GM18873 (cell line): ENCODE results near the gene PUS1.
A peak's percentile ranks its signal among the peaks of the same experiment; 100 is the strongest.
"Not testable (repeated sequence)": the region's sequence is repeated elsewhere in the genome, so short reads cannot be mapped to it uniquely, and the experiment has no call there.

ENCODE experiments used
- ATAC-seq: cut with Tn5 transposase; IDR thresholded peaks from one replicate; pipeline ENCODE4 v1.9.1; 2021; ENCODE audit warnings: mild to moderate bottlenecking, moderate library complexity, moderate number of reproducible peaks; ENCODE audit not compliant: unreplicated experiment, low FRiP score

Gene PUS1

GRCh38 chr12:131928711-131929580 lies at the start of gene PUS1:
PUS1 (plus strand) TSS chr12:131929276; CDS start chr12:131929723, 447 bp downstream.
- peak; percentile 52 for ATAC-seq

- ATAC-seq, result no peak
Measured at GRCh38 chr12:131882804-131883520, 46.1 kb upstream of the PUS1 start.

DNA sequence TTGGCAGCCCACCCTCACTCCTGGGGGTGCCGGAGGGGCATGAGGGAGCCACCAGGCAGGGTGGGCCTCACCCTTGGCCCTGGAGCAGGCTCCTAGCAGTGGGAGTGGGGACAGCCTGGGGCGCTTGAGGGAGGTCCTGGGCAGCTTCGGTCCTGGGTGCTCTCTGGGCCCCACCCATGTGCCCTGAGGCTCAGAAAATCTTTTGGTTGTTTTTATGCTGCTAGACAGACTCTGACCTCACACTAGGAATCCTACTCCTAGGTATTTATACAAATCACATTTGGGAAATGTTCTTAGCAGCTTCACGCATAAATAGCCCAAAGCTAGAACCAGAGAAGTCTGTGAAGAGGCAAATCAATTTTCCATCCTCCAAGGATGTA lies 45.6 kb upstream of the PUS1 start:
- ATAC-seq, result no peak

DNA sequence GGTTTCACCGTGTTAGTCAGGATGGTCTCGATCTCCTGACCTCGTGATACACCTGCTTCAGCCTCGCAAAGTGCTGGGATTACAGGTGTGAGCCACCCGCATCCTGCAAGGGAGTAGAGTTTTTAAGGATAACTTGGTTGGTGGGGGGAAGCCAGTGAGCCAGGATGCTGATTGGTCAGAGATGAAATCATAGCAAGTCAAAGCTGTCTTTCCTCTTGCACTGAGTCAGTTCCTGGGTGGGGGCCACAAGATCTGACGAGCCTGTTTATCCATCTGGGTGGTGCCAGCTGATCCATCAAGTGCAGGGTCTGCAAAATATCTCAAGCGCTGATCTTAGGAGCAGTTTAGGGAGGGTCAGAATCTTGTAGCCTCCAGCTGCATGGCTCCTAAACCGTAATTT lies 44.0 kb upstream of the PUS1 start:
- not testable (repeated sequence) for ATAC-seq

DNA sequence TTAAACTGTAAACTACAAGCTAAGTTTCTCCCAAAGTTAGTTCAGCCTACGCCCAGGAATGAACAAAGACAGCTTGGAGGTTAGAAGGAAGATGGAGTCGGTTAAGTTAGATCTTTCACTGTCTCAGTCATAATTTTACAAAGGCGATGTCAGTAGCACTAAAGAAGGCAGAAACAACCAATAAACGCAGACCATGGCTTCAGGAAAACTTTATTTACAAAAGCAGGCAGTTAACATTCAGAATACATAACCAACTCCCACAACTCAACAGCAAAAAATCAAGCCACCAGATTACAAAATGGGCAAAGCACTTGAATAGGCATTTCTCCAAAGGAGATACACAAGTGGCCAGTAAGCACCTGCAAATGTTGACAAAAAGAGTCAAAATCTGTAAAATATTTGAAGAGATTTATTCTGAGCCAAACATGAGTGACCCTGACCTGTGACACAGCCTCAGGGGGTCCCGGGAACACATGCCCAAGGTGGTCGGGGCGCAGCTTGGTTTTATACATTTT lies 43.5 kb upstream of the PUS1 start:
- no peak for ATAC-seq

DNA sequence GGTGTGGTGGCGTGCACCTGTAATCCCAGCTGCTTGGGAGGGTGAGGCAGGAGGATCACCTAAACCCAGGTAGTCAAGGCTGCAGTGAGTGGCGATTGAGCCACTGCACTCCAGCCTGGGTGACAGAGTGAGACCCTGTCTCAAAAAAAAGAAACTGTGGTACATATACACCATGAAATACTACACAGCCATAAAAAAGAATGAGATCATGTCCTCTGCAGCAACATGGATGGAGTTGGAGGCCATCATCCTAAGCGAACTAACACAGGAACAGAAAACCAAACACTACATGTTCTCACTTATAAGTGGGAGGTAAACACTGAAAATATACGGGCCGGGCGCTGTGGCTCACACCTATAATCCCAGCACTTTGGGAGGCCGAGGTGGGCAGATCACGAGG lies 37.4 kb upstream of the PUS1 start:
- not testable (repeated sequence) for ATAC-seq

GRCh38 chr12:131892711-131893604 lies 36.1 kb upstream of the PUS1 start:
- no peak for ATAC-seq

DNA sequence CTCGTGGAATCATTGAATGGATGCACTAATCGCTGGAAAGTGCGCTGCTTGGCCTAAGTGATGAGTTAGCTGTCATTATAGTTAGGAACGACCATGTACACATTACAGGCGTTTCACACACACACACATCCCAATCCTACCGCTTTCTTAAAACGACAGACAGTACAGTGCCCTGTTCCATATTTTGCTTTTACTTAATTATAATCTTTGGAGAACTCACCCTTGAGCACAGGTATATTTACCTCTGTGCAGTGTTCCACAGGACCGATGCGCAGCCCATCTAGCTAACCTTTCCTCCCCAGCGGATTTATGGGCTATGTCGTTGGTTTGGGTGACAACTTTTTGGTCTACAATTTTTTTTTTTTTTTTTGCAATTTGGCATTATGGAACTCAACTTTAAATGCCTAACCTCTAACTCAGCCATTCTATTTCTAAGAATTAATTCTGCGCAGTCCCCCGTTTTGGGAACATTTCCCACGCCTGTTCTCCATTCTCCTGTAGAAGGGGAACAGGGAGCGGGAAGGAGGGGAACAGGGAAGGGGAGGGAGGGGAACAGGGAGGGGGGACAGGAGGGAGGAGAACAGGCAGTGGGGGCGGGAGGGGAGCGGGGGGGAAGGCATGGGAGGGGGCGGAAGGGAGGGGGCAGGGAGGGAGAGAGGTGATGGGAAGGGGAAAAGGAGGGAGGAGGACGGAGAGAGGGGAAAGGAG lies 35.3 kb upstream of the PUS1 start:
- ATAC-seq, result no peak

GRCh38 chr12:131894313-131894860 lies 34.7 kb upstream of the PUS1 start, which contains the start of gene ULK1:
ULK1 (plus strand) TSS chr12:131894622; CDS start chr12:131895002, 380 bp downstream.
- ATAC-seq, result peak; percentile 60

DNA sequence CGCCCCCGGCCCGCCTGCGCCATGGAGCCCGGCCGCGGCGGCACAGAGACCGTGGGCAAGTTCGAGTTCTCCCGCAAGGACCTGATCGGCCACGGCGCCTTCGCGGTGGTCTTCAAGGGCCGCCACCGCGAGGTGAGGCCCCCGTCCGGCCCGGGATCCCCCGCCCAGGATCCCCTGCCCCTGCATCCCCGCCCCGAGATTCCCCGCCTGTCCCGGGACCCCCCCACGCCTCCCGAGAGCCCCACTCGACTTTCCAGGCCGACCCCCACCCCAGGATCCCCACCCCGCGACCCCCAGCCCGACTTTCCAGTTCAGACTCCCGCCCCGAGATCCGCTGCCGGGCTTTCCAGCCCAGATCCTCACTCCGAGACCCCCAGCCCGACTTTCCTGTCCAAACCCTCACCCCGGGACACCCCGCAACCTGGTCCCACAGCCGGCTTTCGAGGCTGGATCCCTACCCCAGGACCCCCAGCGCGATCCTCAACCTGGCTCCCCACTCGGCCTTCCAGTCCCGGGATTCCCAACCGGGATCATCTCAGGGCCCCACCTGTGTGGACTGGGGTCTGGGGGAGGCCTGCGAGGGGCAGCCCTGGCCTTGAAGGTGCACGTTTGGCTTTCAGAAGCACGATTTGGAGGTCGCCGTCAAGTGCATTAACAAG lies 34.0 kb upstream of the PUS1 start:
- no peak for ATAC-seq

GRCh38 chr12:131895640-131896079 lies 33.4 kb upstream of the PUS1 start:
- ATAC-seq, result no peak

GRCh38 chr12:131896080-131896810 lies 32.8 kb upstream of the PUS1 start:
- ATAC-seq, result no peak

GRCh38 chr12:131896811-131897270 lies 32.2 kb upstream of the PUS1 start:
- ATAC-seq, result no peak

GRCh38 chr12:131897276-131897675 lies 31.8 kb upstream of the PUS1 start:
- no peak for ATAC-seq

GRCh38 chr12:131897875-131898274 lies 31.2 kb upstream of the PUS1 start:
- ATAC-seq, result no peak

GRCh38 chr12:131900397-131900796 lies 28.7 kb upstream of the PUS1 start:
- ATAC-seq, result no peak

GRCh38 chr12:131901431-131902331 lies 27.4 kb upstream of the PUS1 start:
- ATAC-seq, result no peak
